ENCODE data around the gene RPS19.

DNA sequence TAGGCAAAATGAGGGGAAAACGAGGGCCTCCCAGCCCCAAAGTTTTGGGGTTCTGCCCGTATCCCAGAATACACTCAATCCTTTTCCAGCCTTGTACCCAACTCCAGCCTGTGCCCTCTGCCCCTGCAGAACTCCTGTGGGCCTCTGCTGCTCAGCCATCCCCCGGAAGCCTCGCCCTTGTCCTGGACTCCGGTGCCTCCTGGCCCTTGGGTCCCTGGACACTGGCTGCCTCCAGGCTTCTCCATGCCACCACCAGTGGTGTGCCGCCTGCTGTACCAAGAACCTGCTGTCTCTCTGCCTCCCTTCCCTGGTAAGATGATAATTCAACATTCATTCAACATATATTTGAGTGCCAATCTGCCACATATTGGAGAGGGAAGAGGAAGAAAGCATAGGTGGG lies 11.4 kb upstream of the RPS19 start:
- TF ChIP-seq, protein P1, sequence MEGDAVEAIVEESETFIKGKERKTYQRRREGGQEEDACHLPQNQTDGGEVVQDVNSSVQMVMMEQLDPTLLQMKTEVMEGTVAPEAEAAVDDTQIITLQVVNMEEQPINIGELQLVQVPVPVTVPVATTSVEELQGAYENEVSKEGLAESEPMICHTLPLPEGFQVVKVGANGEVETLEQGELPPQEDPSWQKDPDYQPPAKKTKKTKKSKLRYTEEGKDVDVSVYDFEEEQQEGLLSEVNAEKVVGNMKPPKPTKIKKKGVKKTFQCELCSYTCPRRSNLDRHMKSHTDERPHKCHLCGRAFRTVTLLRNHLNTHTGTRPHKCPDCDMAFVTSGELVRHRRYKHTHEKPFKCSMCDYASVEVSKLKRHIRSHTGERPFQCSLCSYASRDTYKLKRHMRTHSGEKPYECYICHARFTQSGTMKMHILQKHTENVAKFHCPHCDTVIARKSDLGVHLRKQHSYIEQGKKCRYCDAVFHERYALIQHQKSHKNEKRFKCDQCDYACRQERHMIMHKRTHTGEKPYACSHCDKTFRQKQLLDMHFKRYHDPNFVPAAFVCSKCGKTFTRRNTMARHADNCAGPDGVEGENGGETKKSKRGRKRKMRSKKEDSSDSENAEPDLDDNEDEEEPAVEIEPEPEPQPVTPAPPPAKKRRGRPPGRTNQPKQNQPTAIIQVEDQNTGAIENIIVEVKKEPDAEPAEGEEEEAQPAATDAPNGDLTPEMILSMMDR (IDR thresholded peaks at IDR 0.05), result no peak
- TF ChIP-seq POLR2A (IDR thresholded peaks at IDR 0.05), result no peak
